ENCODE measurements around the gene UBAP1. TPM values are rescaled to one million over a fixed set of nuclear protein-coding genes. Genes with fewer than 3 reads are reported as not detected.
"Not testable (repeated sequence)": the region's sequence is repeated elsewhere in the genome, so short reads cannot be mapped to it uniquely, and the experiment has no call there.

Gene UBAP1
- total RNA-seq, 1 donor from 2014 or later, result 30.0 TPM

DNA sequence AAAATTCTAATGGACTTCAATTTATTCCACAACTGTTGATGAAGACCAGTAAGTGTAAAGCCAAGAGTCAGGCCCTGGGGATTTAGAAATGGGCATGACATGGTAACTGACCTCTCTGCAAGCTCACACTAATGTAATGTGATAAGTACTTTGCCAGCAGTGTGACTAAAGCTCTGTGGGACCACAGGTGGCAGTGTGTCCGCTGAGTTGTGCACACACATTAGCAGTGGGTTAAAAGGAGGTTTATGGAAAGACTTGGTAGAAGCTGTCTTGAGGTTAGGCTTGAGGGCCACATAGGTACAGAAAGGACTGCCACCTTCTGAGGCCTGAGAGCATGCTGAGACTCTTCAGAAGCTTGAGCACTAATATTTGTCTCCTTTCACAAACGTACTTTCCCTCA is 67.6 kb downstream of the UBAP1 start:
- Mint-ChIP-seq H3K4me1 (ENCODE audit: low read depth) (no peaks in the 10 kb centered on the region), H3K27me3 (ENCODE audit: insufficient read depth) (no peaks in the 10 kb centered on the region), H3K36me3 (ENCODE audit: low read depth) (peaks cover 23% of the 10 kb centered on the region), H3K27ac (no peak overlapping the region), H3K4me3 (no peak overlapping the region), H3K9me3 (no peaks in the 10 kb centered on the region)
- DNase-seq (ENCODE audit: low spot score), result no peak
- intact Hi-C loops (cut with micrococcal nuclease), result no loop called here

GRCh38 chr9:34247782-34248181 is 68.9 kb downstream of the UBAP1 start:
- peaks cover 17% of the 10 kb centered on the region for H3K36me3 Mint-ChIP-seq (ENCODE audit: low read depth)
- intact Hi-C loops (cut with micrococcal nuclease); H3K27ac Mint-ChIP-seq; H3K4me1 Mint-ChIP-seq (ENCODE audit: low read depth); DNase-seq (ENCODE audit: low spot score); H3K27me3 Mint-ChIP-seq (ENCODE audit: insufficient read depth); H3K9me3 Mint-ChIP-seq; H3K4me3 Mint-ChIP-seq: not testable (repeated sequence)

GRCh38 chr9:34249274-34249673 is 70.4 kb downstream of the UBAP1 start:
- no peaks in the 10 kb centered on the region for H3K9me3 Mint-ChIP-seq
- H3K4me1 Mint-ChIP-seq (ENCODE audit: low read depth), result no peaks in the 10 kb centered on the region
- peaks cover 13% of the 10 kb centered on the region for H3K36me3 Mint-ChIP-seq (ENCODE audit: low read depth)
- H3K4me3 Mint-ChIP-seq, result no peak overlapping the region
- no peaks in the 10 kb centered on the region for H3K27me3 Mint-ChIP-seq (ENCODE audit: insufficient read depth)
- no peak for DNase-seq (ENCODE audit: low spot score)
- no peak overlapping the region for H3K27ac Mint-ChIP-seq
- intact Hi-C loops (cut with micrococcal nuclease), result no loop called here

DNA sequence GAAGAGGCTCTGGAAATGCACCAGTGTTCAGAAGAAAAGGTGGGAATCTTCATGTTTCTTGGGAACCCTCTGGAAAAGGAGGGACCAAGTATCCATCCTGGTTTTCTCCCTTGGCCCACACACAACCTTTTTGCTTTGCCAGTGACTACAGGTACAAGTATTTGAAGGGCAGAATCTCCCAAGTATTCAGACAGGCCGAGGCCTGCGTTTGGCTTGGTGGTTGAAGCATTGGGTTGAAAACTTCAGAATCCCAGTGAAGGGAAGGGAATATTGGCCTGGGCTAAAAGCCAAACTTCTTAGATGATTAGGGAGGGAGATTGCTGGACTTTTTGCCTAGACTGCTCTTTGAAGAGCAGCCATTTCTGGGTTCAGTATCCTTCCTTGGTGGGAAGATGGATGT is 71.9 kb downstream of the UBAP1 start:
- Mint-ChIP-seq H3K4me3 (no peak overlapping the region), H3K4me1 (ENCODE audit: low read depth) (no peaks in the 10 kb centered on the region), H3K9me3 (no peaks in the 10 kb centered on the region), H3K27me3 (ENCODE audit: insufficient read depth) (no peaks in the 10 kb centered on the region), H3K36me3 (ENCODE audit: low read depth) (peaks cover 13% of the 10 kb centered on the region), H3K27ac (no peak overlapping the region)
- intact Hi-C loops (cut with micrococcal nuclease), result no loop called here
- no peak for DNase-seq (ENCODE audit: low spot score)

DNA sequence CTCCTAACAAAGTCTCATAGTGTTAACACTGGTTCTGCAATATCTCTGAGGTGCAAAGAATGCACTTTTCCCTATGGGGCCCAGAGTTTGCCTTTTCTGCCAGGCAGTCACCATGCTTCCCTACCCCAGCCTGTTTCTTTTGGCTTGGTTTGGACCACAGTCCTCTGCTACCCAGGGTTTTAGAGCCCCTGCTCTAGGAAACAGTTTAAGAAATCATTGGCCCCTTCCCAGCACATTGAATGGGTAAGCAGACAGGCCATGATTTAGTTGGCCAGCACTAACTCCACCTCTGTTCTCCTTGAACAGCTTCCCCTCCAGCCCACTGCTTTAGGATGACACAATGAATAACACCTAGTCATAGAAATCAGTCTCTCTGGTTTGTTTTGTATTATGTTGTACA is 73.2 kb downstream of the UBAP1 start:
- peaks cover 13% of the 10 kb centered on the region for H3K4me1 Mint-ChIP-seq (ENCODE audit: low read depth)
- intact Hi-C loops (cut with micrococcal nuclease), result loop anchor here (2.0 kb wide), 1 partner anchor 73 kb away; the partner anchor contains the start of gene UBAP1
- no peaks in the 10 kb centered on the region for H3K9me3 Mint-ChIP-seq
- H3K4me3 Mint-ChIP-seq, result no peak overlapping the region
- no peaks in the 10 kb centered on the region for H3K27me3 Mint-ChIP-seq (ENCODE audit: insufficient read depth)
- no peak for DNase-seq (ENCODE audit: low spot score)
- H3K27ac Mint-ChIP-seq, result no peak overlapping the region
- H3K36me3 Mint-ChIP-seq (ENCODE audit: low read depth), result peaks cover 15% of the 10 kb centered on the region

- no peak overlapping the region for H3K27ac Mint-ChIP-seq
- intact Hi-C loops (cut with micrococcal nuclease), result loop anchor here (1.0 to 2.0 kb wide), 3 partner anchors 74 to 127 kb away; partner anchors contain the start of genes DCAF12 and UBAP1
Observed at GRCh38 chr9:34252670-34253459, 74.0 kb downstream of the UBAP1 start.

GRCh38 chr9:34253460-34253837 is 74.6 kb downstream of the UBAP1 start:
- peaks cover 15% of the 10 kb centered on the region for H3K4me1 Mint-ChIP-seq (ENCODE audit: low read depth)
- H3K9me3 Mint-ChIP-seq, result no peaks in the 10 kb centered on the region
- no peaks in the 10 kb centered on the region for H3K27me3 Mint-ChIP-seq (ENCODE audit: insufficient read depth)
- H3K36me3 Mint-ChIP-seq (ENCODE audit: low read depth), result peaks cover 17% of the 10 kb centered on the region
- DNase-seq (ENCODE audit: low spot score), result no peak
- H3K27ac Mint-ChIP-seq, result no peak overlapping the region
- no peak overlapping the region for H3K4me3 Mint-ChIP-seq
- intact Hi-C loops (cut with micrococcal nuclease), result loop anchor here (1.0 to 2.0 kb wide), 3 partner anchors 75 to 127 kb away; partner anchors contain the start of genes DCAF12 and UBAP1

More at GRCh38 chr9:34252670-34253459, 74.0 kb downstream of the UBAP1 start:
- H3K36me3 Mint-ChIP-seq (ENCODE audit: low read depth), result peaks cover 15% of the 10 kb centered on the region
- H3K27me3 Mint-ChIP-seq (ENCODE audit: insufficient read depth), result no peaks in the 10 kb centered on the region
- peak; percentile 50 for DNase-seq (ENCODE audit: low spot score)
- peaks cover 15% of the 10 kb centered on the region for H3K4me1 Mint-ChIP-seq (ENCODE audit: low read depth)
- H3K4me3 Mint-ChIP-seq, result no peak overlapping the region
- no peaks in the 10 kb centered on the region for H3K9me3 Mint-ChIP-seq

GRCh38 chr9:34254141-34254913 is 75.5 kb downstream of the UBAP1 start:
- peaks cover 15% of the 10 kb centered on the region for H3K4me1 Mint-ChIP-seq (ENCODE audit: low read depth)
- H3K27me3 Mint-ChIP-seq (ENCODE audit: insufficient read depth), result no peaks in the 10 kb centered on the region
- no peaks in the 10 kb centered on the region for H3K9me3 Mint-ChIP-seq
- H3K36me3 Mint-ChIP-seq (ENCODE audit: low read depth), result peaks cover 11% of the 10 kb centered on the region
- H3K4me3 Mint-ChIP-seq, result no peak overlapping the region
- intact Hi-C loops (cut with micrococcal nuclease), result no loop called here
- DNase-seq (ENCODE audit: low spot score), result no peak
- no peak overlapping the region for H3K27ac Mint-ChIP-seq

- peaks cover 10% of the 10 kb centered on the region for H3K36me3 Mint-ChIP-seq (ENCODE audit: low read depth)
- peaks cover 15% of the 10 kb centered on the region for H3K4me1 Mint-ChIP-seq (ENCODE audit: low read depth)
- intact Hi-C loops (cut with micrococcal nuclease), result loop anchor here (5.0 kb wide), 1 partner anchor 72 kb away; the partner anchor contains the start of genes KIF24 and NUDT2
Observed at GRCh38 chr9:34254966-34255825, 76.4 kb downstream of the UBAP1 start.

GRCh38 chr9:34256104-34256503 is 77.3 kb downstream of the UBAP1 start:
- intact Hi-C loops (cut with micrococcal nuclease), result loop anchor here (5.0 kb wide), 1 partner anchor 71 kb away; the partner anchor contains the start of genes KIF24 and NUDT2
- no peak for DNase-seq (ENCODE audit: low spot score)
- Mint-ChIP-seq H3K27me3 (ENCODE audit: insufficient read depth) (no peaks in the 10 kb centered on the region), H3K4me3 (no peak overlapping the region), H3K27ac (no peak overlapping the region), H3K4me1 (ENCODE audit: low read depth) (peaks cover 15% of the 10 kb centered on the region), H3K36me3 (ENCODE audit: low read depth) (peaks cover 9% of the 10 kb centered on the region), H3K9me3 (no peaks in the 10 kb centered on the region)

More at GRCh38 chr9:34254966-34255825, 76.4 kb downstream of the UBAP1 start:
- no peaks in the 10 kb centered on the region for H3K9me3 Mint-ChIP-seq
- no peak overlapping the region for H3K27ac Mint-ChIP-seq
- no peaks in the 10 kb centered on the region for H3K27me3 Mint-ChIP-seq (ENCODE audit: insufficient read depth)
- no peak overlapping the region for H3K4me3 Mint-ChIP-seq
- DNase-seq (ENCODE audit: low spot score), result no peak

DNA sequence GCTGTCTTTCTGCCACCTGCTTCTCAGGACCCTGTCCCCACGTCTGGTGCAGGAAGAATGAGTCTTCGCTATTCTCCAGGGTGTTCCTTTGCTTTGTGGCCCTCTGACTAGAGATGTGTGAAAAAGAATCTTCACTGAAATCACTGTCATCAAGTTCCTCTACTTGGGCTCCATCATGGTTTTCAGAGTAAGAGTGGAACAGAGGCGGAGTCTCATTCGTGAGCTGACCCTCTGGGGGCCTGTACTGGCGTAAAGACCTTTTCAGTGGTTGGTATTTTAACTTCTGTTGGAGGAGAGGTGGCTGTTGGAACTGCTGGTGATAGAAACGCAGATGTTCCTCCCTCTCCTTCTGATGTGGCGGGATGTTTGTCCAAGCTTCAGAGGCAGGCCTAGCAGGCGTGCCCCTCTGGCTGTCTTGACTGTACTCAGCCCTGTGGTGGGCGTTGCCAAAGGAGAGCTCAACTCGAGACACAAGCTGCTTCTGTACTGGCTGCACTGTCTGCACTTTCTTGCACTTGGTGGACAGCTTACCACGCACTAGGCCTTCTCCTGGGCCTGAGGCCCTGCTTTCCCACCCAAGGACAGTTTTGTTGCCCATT is 78.2 kb downstream of the UBAP1 start:
- Mint-ChIP-seq H3K27ac (peak overlapping the region; percentile 40), H3K36me3 (ENCODE audit: low read depth) (peaks cover 6% of the 10 kb centered on the region), H3K27me3 (ENCODE audit: insufficient read depth) (no peaks in the 10 kb centered on the region), H3K4me1 (ENCODE audit: low read depth) (peaks cover 15% of the 10 kb centered on the region), H3K9me3 (no peaks in the 10 kb centered on the region), H3K4me3 (no peak overlapping the region)
- intact Hi-C loops (cut with micrococcal nuclease), result loop anchor here (5.0 kb wide), 1 partner anchor 70 kb away; the partner anchor contains the start of genes KIF24 and NUDT2
- no peak for DNase-seq (ENCODE audit: low spot score)

- peaks cover 13% of the 10 kb centered on the region for H3K36me3 Mint-ChIP-seq (ENCODE audit: low read depth)
- intact Hi-C loops (cut with micrococcal nuclease), result loop anchor here (5.0 kb wide), 1 partner anchor 68 kb away; the partner anchor contains the start of genes KIF24 and NUDT2
- H3K27me3 Mint-ChIP-seq (ENCODE audit: insufficient read depth), result no peaks in the 10 kb centered on the region
- H3K4me1 Mint-ChIP-seq (ENCODE audit: low read depth), result peaks cover 24% of the 10 kb centered on the region
- H3K27ac Mint-ChIP-seq, result no peak overlapping the region
- no peak overlapping the region for H3K4me3 Mint-ChIP-seq
- no peak for DNase-seq (ENCODE audit: low spot score)
- H3K9me3 Mint-ChIP-seq, result no peaks in the 10 kb centered on the region
Observed at GRCh38 chr9:34259315-34259714, 80.5 kb downstream of the UBAP1 start.

All from activated T-helper 1 cell treated with anti-CD3 and anti-CD28 coated beads, Interleukin-12 subunit alpha, Interleukin-12 subunit beta, Interleukin-2, Interleukin-4 antibody, amounts not matched to agents 30 ng/mL and 10 ng/mL and 1 ng/mL, durations not matched to agents 14 hours and 24 hours and 36 hours (primary cell).